ENCODE results near the gene ABCC12. TPM values are rescaled to one million over a fixed set of nuclear protein-coding genes. Genes with fewer than 3 reads are reported as not detected.

ABCC12 gene
- polyA plus RNA-seq, 1 experiment = not detected

DNA sequence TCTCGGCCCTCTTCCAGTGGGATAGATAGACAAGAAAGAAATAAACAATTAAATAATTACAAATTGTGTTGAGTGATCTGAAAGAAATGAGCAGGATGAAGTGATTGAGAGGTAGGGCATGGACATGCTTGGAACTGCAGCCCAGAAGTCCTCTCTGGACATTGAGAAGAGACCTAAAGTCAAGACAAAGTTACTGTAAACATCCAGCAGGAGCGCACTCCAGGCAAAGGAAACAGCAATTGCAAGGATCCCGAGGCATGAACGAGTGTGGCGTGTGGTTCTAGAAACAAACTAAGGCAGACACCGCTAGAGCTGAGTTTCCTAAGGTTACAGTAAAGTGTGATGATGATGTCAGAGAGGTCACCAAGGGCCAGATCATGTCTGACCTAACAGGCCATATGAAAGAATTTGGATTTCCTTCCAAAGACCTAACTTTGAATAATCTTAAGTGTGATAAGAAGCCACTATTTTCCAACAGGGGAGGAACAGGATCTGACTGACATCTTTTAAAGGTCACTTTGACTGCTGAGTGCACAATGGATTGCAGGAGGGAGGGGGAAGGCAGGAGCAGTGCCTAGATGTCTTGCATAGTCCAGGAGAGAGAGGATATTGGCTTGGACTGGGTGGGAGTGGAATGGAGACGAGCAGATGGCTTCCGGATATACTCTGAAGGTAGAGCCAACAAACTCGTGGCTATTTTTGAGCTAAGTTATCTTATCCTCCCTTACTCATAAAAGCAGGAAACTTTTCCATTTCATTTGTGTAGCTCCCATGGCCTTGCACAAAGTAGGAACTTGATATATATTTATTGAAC lies 19.0 kb downstream of the ABCC12 start:
- no peak overlapping the region for H3K4me3 ChIP-seq (ENCODE audit: low read depth, low read length)
- TF ChIP-seq CTCF (IDR thresholded peaks at IDR 0.05; ENCODE audit: low read depth, low read length) = no peak
- POLR2A ChIA-PET = interaction anchor here (1.1 kb wide), 1 partner anchor 10 kb away, joined by 3 read pairs; no protein-coding TSS in a partner anchor
- DNase-seq (ENCODE audit: low read depth, low spot score) = no peak
- CTCF ChIA-PET = interaction anchor here (1.3 to 1.5 kb wide), 2 partner anchors 28 to 81 kb away, joined by 3 to 6 read pairs; no protein-coding TSS in a partner anchor
- H3K27ac ChIP-seq (ENCODE audit: low read depth, low read length) = no peak overlapping the region
- no peaks in the 10 kb centered on the region for H3K27me3 ChIP-seq (ENCODE audit: control insufficient read depth, insufficient read depth, low read length)
- H3K9me3 ChIP-seq (ENCODE audit: control insufficient read depth, insufficient read depth, low read length) = no peaks in the 10 kb centered on the region; the same call in 1 of the 2 replicates

DNA sequence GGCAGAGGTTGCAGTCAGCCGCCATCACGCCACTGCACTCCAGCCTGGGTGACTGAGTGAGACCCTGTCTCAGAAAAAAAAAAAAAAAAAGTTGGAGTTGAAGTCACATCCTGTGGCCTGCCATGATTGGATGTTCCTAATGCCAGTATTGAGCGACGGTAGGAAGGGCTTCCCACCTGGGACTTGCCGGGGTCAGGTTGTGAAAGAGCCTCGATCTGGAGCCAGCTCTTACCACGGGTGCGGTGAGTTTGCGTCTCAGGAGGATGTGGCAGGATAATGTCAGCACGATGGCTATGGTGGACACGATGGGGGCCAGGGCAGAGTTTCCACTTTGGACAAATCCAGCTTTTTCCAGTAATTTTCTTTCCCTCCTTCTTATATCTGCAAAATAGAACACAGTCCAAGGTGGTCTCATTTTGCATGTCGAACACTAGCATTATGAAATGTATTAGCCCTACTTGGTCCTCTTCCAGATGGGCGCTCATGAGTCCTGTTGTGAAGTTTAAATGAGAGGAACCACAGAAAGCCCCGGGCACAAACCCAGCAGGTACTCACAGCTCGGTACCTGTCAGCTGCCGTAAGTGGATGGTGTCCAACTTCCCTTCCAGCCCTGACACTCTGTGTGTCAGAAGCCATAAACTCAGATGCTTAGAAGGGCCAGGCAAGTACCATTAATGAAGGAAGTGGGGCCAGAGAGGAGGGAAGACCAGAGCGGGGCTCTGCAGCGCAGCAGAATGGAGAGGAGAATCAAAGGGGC lies 22.2 kb downstream of the ABCC12 start:
- no peak for TF ChIP-seq CTCF (IDR thresholded peaks at IDR 0.05; ENCODE audit: low read depth, low read length)
- Histone ChIP-seq H3K27ac (ENCODE audit: low read depth, low read length) (no peak overlapping the region), H3K27me3 (ENCODE audit: control insufficient read depth, insufficient read depth, low read length) (no peaks in the 10 kb centered on the region), H3K4me3 (ENCODE audit: low read depth, low read length) (no peak overlapping the region), H3K9me3 (ENCODE audit: control insufficient read depth, insufficient read depth, low read length) (no peaks in the 10 kb centered on the region; the same call in 1 of the 2 replicates)
- DNase-seq (ENCODE audit: low read depth, low spot score) = no peak
- ChIA-PET CTCF (no interaction called here), POLR2A (no interaction called here)

- CTCF ChIA-PET = no interaction called here
- H3K9me3 ChIP-seq (ENCODE audit: control insufficient read depth, insufficient read depth, low read length) = no peaks in the 10 kb centered on the region; the same call in 1 of the 2 replicates
- no peak overlapping the region for H3K4me3 ChIP-seq (ENCODE audit: low read depth, low read length)
- POLR2A ChIA-PET = no interaction called here
- TF ChIP-seq CTCF (IDR thresholded peaks at IDR 0.05; ENCODE audit: low read depth, low read length) = no peak
- no peak overlapping the region for H3K27ac ChIP-seq (ENCODE audit: low read depth, low read length)
- H3K27me3 ChIP-seq (ENCODE audit: control insufficient read depth, insufficient read depth, low read length) = no peaks in the 10 kb centered on the region
- no peak for DNase-seq (ENCODE audit: low read depth, low spot score)
These were observed 23.1 kb downstream of the ABCC12 start for GRCh38 chr16:48132696-48133095.

GRCh38 chr16:48131201-48131935 lies 24.4 kb downstream of the ABCC12 start:
- ChIA-PET CTCF (no interaction called here), POLR2A (no interaction called here)
- Histone ChIP-seq H3K27ac (ENCODE audit: low read depth, low read length) (no peak overlapping the region), H3K9me3 (ENCODE audit: control insufficient read depth, insufficient read depth, low read length) (no peaks in the 10 kb centered on the region; the same call in 1 of the 2 replicates), H3K4me3 (ENCODE audit: low read depth, low read length) (no peak overlapping the region), H3K27me3 (ENCODE audit: control insufficient read depth, insufficient read depth, low read length) (no peaks in the 10 kb centered on the region)
- no peak for DNase-seq (ENCODE audit: low read depth, low spot score)
- TF ChIP-seq CTCF (IDR thresholded peaks at IDR 0.05; ENCODE audit: low read depth, low read length) = no peak

Data from AG04450 (cell line).